HG02870 (cell line): ENCODE results near the gene RNASE13.

Experiments used
- ATAC-seq: cut with Tn5 transposase; IDR thresholded peaks from one replicate; pipeline ENCODE4 v1.9.1; 2021; ENCODE audit warnings: mild to moderate bottlenecking, moderate library complexity; ENCODE audit not compliant: unreplicated experiment

The RNASE13 gene, protein sequence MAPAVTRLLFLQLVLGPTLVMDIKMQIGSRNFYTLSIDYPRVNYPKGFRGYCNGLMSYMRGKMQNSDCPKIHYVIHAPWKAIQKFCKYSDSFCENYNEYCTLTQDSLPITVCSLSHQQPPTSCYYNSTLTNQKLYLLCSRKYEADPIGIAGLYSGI

GRCh38 chr14:21034707-21035106 is at the start of gene RNASE13:
RNASE13 (minus strand) TSS chr14:21034807; CDS start chr14:21034288, 519 bp downstream.
- no peak for ATAC-seq

- no peak for ATAC-seq
These were observed 49.8 kb upstream of the RNASE13 start for GRCh38 chr14:21084396-21084795.

GRCh38 chr14:21083565-21084325 is 49.1 kb upstream of the RNASE13 start:
- ATAC-seq = no peak

DNA sequence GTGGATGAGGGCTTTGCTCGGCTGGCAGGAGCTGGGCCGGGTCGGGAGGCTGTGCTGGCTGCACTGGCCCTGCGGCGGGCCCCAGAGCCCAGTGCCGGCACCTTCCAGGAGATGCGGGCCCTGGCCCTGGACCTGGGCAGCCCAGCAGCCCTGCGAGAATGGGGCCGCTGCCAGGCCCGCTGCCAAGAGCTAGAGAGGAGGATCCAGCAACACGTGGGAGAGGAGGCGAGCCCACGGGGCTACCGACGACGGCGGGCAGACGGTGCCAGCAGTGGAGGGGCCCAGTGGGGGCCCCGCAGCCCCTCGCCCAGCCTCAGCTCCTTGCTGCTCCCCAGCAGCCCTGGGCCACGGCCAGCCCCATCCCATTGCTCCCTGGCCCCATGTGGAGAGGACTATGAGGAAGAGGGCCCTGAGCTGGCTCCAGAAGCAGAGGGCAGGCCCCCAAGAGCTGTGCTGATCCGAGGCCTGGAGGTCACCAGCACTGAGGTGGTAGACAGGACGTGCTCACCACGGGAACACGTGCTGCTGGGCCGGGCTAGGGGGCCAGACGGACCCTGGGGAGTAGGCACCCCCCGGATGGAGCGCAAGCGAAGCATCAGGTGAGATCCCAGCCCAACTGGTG is 47.0 kb upstream of the RNASE13 start:
- ATAC-seq = no peak

DNA sequence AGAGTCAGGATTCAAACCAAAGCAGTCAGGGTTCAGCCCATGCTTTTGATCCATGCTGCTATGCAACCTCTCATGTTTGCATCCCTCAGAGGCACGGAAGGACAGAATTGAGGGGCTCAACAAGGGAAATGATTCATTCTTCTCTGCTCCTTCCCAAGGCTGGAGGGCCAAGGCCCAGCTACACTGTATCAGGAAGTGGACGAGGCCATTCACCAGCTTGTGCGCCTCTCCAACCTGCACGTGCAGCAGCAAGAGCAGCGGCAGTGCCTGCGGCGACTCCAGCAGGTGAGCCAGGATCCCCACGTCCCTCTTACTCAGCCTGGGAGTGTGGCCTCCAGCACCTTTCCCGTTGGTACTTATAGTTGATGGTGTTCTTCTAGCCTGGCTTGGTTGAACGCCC is 44.1 kb upstream of the RNASE13 start:
- ATAC-seq = no peak

GRCh38 chr14:21078287-21078686 is 43.7 kb upstream of the RNASE13 start:
- no peak for ATAC-seq

DNA sequence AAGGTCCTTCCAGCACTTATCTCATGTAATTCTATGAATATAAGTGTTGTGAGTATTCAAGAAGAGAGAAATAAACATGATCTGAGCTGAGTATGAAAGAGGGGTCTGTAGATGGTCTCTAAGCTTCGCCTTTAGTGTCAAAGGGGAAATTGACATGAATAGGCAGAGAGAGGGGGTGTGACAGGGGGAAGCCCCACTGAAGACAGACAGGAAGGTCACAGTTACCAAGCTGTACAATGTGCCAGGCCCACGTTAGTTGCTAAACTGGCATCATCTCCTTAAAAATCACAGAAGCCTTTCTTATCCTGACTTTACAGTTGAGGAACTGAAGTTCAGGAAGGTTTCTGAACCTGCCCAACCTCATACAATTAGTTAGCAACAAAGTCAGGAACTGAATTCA is 43.1 kb upstream of the RNASE13 start:
- ATAC-seq = no peak

GRCh38 chr14:21075719-21076437 is 41.3 kb upstream of the RNASE13 start:
- ATAC-seq = no peak

DNA sequence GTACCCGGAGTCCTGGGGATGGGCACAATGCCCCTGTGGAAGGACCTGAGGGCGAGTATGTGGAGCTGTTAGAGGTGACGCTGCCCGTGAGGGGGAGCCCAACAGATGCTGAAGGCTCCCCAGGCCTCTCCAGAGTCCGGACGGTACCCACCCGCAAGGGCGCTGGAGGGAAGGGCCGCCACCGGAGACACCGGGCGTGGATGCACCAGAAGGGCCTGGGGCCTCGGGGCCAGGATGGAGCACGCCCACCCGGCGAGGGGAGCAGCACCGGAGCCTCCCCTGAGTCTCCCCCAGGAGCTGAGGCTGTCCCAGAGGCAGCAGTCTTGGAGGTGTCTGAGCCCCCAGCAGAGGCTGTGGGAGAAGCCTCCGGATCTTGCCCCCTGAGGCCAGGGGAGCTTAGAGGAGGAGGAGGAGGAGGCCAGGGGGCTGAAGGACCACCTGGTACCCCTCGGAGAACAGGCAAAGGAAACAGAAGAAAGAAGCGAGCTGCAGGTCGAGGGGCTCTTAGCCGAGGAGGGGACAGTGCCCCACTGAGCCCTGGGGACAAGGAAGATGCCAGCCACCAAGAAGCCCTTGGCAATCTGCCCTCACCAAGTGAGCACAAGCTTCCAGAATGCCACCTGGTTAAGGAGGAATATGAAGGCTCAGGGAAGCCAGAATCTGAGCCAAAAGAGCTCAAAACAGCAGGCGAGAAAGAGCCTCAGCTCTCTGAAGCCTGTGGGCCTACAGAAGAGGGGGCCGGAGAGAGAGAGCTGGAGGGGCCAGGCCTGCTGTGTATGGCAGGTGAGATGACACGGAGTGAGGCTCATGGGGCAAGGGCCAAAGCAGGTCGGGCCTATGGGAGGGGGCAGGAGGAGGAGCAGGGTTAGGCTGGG is 40.0 kb upstream of the RNASE13 start:
- ATAC-seq = no peak

DNA sequence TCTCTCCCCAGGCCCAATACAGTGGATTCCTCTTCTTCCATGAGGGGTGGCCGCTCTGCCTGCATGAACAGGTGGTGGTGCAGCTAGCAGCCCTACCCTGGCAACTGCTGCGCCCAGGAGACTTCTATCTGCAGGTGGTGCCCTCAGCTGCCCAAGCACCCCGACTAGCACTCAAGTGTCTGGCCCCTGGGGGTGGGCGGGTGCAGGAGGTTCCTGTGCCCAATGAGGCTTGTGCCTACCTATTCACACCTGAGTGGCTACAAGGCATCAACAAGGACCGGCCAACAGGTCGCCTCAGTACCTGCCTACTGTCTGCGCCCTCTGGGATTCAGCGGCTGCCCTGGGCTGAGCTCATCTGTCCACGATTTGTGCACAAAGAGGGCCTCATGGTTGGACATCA is 39.3 kb upstream of the RNASE13 start:
- no peak for ATAC-seq

- no peak for ATAC-seq
These were observed 38.3 kb upstream of the RNASE13 start for GRCh38 chr14:21072781-21073339.

GRCh38 chr14:21072031-21072473 is 37.4 kb upstream of the RNASE13 start:
- ATAC-seq = no peak

- peak; percentile 64 for ATAC-seq
These were observed 36.8 kb upstream of the RNASE13 start for GRCh38 chr14:21071225-21072030.

GRCh38 chr14:21070610-21071224 is 36.1 kb upstream of the RNASE13 start:
- ATAC-seq = peak; percentile 8

GRCh38 chr14:21070083-21070609 is 35.5 kb upstream of the RNASE13 start, which contains the start of gene ARHGEF40:
ARHGEF40 (plus strand) TSS chr14:21070304; CDS start chr14:21070397, 93 bp downstream.
- no peak for ATAC-seq

DNA sequence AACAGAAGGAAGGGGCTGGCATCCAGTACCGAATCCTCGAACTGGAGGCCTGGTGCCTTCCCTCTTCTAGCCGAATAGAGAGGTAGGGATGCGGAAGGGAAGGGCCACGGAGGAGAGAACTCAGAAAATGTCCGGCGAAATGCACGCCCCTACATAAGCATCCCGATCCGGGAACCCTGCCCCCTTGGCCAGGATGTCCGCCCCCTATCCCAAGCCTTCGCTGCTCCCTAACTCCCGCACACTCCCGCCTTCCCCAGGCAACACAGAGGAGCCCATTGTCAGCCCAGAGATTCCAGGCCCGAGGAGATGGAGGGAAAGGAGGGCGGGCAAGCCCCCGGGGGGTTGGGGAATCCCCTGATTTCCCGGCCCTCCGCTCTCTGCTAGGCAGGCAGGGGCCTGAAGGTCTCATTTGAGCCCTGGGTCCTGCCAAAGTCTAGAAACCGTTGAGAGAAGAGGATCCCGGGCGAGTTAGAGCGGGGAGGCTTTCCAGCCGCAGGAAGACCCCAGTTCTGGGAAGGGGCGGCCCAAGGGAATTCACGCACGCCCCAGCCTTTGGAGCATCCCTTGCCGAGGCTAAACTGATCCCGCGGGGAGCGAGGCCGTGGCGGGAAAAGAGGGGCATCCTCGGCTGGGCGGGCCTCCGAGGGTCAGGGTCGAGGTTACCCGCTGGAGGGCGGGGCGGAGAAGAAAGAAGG is 34.9 kb upstream of the RNASE13 start:
- no peak for ATAC-seq

DNA sequence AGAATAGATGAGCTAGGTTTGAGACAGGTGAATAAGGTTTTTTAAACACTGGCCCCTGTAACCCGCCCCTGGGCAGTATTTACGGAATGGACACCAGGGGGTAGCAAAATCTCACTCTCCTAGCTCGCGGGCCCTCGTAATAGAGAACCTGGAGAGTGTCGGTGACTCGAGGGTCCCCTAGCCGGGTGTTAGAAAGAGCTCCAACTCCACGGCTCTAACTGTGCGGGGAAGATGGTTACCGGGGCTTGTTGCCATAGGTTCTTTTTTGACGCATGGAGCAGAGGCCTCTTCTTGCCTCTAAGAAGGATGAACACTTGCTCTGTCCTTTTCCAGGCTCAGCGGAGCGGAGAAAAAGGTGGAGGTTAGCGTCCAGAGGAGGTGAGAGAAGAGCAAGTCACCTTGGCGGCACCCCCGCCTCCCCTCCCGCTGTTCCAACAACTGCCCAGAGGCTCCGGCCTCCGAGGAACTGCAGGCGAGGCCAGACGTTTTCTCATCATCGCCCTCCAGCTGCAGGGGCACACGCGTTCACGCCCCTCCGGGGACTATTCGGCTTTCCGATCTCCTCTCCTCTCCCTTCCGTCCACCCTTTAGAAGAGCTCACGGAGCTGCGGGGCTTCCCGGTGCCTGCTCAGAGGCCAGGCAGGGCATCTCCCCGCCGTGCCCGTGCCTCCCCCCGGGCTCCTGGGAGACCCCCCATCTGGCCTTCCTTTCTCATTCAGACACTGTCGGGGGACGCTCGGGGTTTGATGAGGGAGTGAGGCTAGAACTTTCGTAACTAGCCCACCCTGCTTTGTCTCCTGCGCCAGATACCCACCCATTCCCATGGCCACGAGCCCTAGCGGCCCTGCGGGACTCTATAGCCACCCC is 34.1 kb upstream of the RNASE13 start:
- no peak for ATAC-seq
